Type B pancreatic cell (in vitro differentiated cells): ENCODE data around the gene GSG1. TPM values are rescaled to one million over a fixed set of nuclear protein-coding genes. Genes with fewer than 3 reads are reported as not detected.

Experiments
- DNase-seq: peaks from one replicate; pipeline ENCODE4 v3.0.0; 2021; ENCODE audit warnings: mixed read lengths; ENCODE audit not compliant: unreplicated experiment; ENCODE audit errors: extremely low spot score
- H3K27ac Mint-ChIP-seq: 2 replicates; pipeline ENCODE4 v1.8.0; 2021; ENCODE audit warnings: mild to moderate bottlenecking, mixed read lengths
- H3K27me3 Mint-ChIP-seq: 2 replicates; pipeline ENCODE4 v1.8.0; 2021; ENCODE audit warnings: mixed read lengths
- H3K36me3 Mint-ChIP-seq: 2 replicates; pipeline ENCODE4 v1.8.0; 2021; ENCODE audit warnings: mixed read lengths
- H3K4me1 Mint-ChIP-seq: one replicate; pipeline ENCODE4 v1.8.0; 2021; ENCODE audit warnings: mixed read lengths; ENCODE audit not compliant: unreplicated experiment
- H3K4me3 Mint-ChIP-seq: 2 replicates; pipeline ENCODE4 v1.8.0; 2021; ENCODE audit warnings: mild to moderate bottlenecking, mixed read lengths
- H3K9me3 Mint-ChIP-seq: 2 replicates; pipeline ENCODE4 v1.8.0; 2021; ENCODE audit warnings: mixed read lengths
- CTCF ChIP-seq: fragments of 200-600 bp; sonication (generic); conservative IDR thresholded peaks from 2 replicates; pipeline ENCODE4 v1.5.0; 2021; ENCODE audit warnings: antibody characterized with exemption, mild to moderate bottlenecking
- total RNA-seq: library from RNA; stranded (reverse); gene quantifications from 2 replicates; pipeline ENCODE4 v1.2.1, GENCODE V29; 2021; ENCODE audit warnings: low replicate concordance

The GSG1 gene
- total RNA-seq, 1 donor from 2014 or later: 0.36 TPM

DNA sequence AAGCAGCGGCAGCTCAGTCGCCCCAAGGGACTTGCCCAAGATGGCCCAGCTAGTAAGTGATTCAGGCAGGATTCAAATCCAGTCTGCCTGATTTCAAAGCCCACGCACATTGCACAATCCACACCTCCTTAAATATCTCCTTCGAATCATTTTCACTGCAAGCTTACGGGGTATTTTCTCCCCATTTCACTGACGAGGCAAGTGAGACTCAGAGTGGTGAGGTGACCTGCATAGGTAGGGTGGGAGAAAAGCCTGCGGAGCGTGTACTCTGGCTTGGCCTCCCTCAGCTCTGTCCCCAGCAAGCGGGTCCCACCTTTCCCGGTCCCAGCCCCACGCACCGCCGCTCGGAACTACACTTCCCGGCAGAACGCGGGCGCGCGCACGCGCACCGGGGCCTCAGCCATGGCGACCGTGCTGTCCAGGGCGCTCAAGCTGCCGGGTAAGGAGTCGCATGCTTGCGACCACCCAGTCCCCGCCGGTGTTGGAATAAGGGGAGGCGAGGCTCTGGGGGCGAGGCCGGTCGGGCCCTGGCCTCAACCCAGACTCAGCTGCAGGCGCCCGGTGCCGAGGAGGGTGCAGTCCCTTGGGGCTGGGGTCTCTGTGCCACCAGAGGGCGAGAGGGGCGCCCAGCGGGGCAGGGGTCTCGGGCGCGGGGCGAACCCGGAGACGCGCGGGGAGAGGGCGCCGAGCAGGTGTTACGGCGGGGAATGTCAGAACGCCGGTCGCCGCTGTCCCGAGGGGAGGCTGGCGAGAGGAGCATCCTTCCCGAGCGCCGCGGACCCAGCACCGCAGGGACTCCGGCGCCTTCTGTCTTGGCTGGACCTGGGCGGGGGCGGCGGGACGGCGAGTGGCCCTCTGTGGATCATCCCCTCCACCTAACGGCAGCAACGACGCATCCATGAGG is 59.2 kb downstream of the GSG1 start, which contains the start of gene FAM234B:
TSS of gene FAM234B (plus strand) at position 380 of the 904 bp plus-strand sequence. CDS start at position 403, 23 bp downstream.
- peaks cover 5% of the 10 kb centered on the region for H3K4me1 Mint-ChIP-seq
- peak; percentile 55 for TF ChIP-seq CTCF
- peaks cover 5% of the 10 kb centered on the region for H3K36me3 Mint-ChIP-seq
- H3K9me3 Mint-ChIP-seq: no peaks in the 10 kb centered on the region
- H3K27ac Mint-ChIP-seq: peak within 1 kb of the TSS; percentile 52
- H3K27me3 Mint-ChIP-seq: peaks cover 3% of the 10 kb centered on the region
- peak; percentile 86 for DNase-seq
- H3K4me3 Mint-ChIP-seq: peak within 1 kb of the TSS; percentile 89

GRCh38 chr12:13042666-13043230 is 60.7 kb downstream of the GSG1 start:
- no peaks in the 10 kb centered on the region for H3K9me3 Mint-ChIP-seq
- H3K27me3 Mint-ChIP-seq: peaks cover 3% of the 10 kb centered on the region
- no peak for TF ChIP-seq CTCF
- no peak overlapping the region for H3K27ac Mint-ChIP-seq
- H3K36me3 Mint-ChIP-seq: no peaks in the 10 kb centered on the region
- peaks cover 5% of the 10 kb centered on the region for H3K4me1 Mint-ChIP-seq
- DNase-seq: no peak
- peak overlapping the region; percentile 89 for H3K4me3 Mint-ChIP-seq

- Mint-ChIP-seq H3K9me3 (no peaks in the 10 kb centered on the region), H3K27ac (no peak overlapping the region), H3K27me3 (peaks cover 3% of the 10 kb centered on the region), H3K36me3 (no peaks in the 10 kb centered on the region), H3K4me3 (peak overlapping the region; percentile 1), H3K4me1 (peaks cover 5% of the 10 kb centered on the region)
- TF ChIP-seq CTCF: no peak
- DNase-seq: no peak
Observed at GRCh38 chr12:13041224-13041623, 62.2 kb downstream of the GSG1 start.

DNA sequence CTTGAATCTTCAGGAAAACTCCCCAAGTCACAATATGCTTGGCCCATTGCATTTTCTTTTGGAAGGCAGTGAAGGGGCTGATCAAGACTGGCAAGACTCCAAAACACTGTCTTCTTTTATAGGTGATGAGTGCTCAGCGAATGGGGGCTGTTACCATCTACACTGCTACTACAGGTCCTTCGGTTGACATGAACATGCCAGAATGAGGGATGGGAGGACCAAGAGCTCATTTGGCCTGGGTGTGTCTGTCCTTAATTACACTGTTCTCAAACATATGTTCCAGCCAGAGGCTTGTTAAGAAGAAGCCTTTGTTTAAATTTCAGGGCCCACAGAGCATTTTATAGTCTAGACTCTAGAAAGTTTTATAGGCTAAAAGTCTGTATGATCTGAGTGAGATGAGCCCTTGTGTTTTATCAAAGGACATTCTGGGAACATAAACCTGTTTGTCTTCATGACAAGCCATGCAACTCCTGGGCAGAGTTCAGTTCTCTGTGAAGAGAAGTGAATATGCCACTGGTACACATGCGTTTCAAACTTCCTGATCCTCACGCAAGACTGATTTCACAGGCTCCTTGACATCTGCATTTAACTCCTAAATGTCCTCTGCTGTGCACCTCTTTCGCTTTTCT is 64.0 kb downstream of the GSG1 start:
- no peaks in the 10 kb centered on the region for H3K9me3 Mint-ChIP-seq
- H3K4me3 Mint-ChIP-seq: no peak overlapping the region
- no peak for DNase-seq
- H3K27ac Mint-ChIP-seq: no peak overlapping the region
- H3K36me3 Mint-ChIP-seq: no peaks in the 10 kb centered on the region
- peaks cover 3% of the 10 kb centered on the region for H3K27me3 Mint-ChIP-seq
- H3K4me1 Mint-ChIP-seq: peaks cover 5% of the 10 kb centered on the region
- TF ChIP-seq CTCF: no peak

- no peak overlapping the region for H3K4me3 Mint-ChIP-seq
- peak overlapping the region; percentile 15 for H3K27ac Mint-ChIP-seq
- TF ChIP-seq CTCF: no peak
- no peaks in the 10 kb centered on the region for H3K9me3 Mint-ChIP-seq
- H3K36me3 Mint-ChIP-seq: no peaks in the 10 kb centered on the region
- DNase-seq: no peak
- H3K27me3 Mint-ChIP-seq: peaks cover 3% of the 10 kb centered on the region
- peaks cover 5% of the 10 kb centered on the region for H3K4me1 Mint-ChIP-seq
Observed at GRCh38 chr12:13038491-13039161, 64.8 kb downstream of the GSG1 start.
